Testis (tissue), 3 donors: ENCODE measurements around the gene KAT6B. TPM values are rescaled to one million over a fixed set of nuclear protein-coding genes. Genes with fewer than 3 reads are reported as not detected.

Experiments
- DNase-seq: peaks from one replicate; pipeline ENCODE4 v3.0.0-alpha.2; 2019
- H3K27ac ChIP-seq, 2 donors: fragments of 200-600 bp; sonication (generic); one replicate each; pipeline ENCODE4 v1.5.1; 2019
- H3K27me3 ChIP-seq: fragments of 200-600 bp; sonication (generic); one replicate; pipeline ENCODE4 v1.5.1; 2019
- H3K36me3 ChIP-seq: fragments of 200-600 bp; sonication (generic); one replicate; pipeline ENCODE4 v1.5.1; 2017; ENCODE audit warnings: low read depth; ENCODE audit errors: missing control alignments
- H3K4me1 ChIP-seq: fragments of 200-600 bp; sonication (generic); one replicate; pipeline ENCODE4 v1.5.1; 2019
- H3K4me3 ChIP-seq, 2 donors: fragments of 200-600 bp; sonication (generic); one replicate each; pipeline ENCODE4 v1.5.1; 2017 to 2019
- H3K9me3 ChIP-seq: fragments of 200-600 bp; sonication (generic); one replicate; pipeline ENCODE4 v1.5.1; 2017
- POLR2A ChIP-seq: fragments of 450-650 bp; IDR thresholded peaks from one replicate; pipeline ENCODE4 v1.6.1; 2017; ENCODE audit warnings: antibody characterized with exemption, mild to moderate bottlenecking, moderate library complexity
- WGBS, 2 donors: methylation state at CpG; one replicate each; pipeline ENCODE4 v1.1.5; 2018; 5-methylcytosine and 5-hydroxymethylcytosine counted together
- intact Hi-C: fragments of 100-400 bp; cut with DNase I; formaldehyde crosslinking; loops from one replicate; pipeline ENCODE4 v1.15.1; 2023; ENCODE audit warnings: low total_unique reads
- polyA plus RNA-seq: library from polyadenylated mRNA; stranded (reverse); fragments of 350-450 nt; fragmentation: Illumina TruSeq; extraction: RNeasy Lipid Tissue Mini Kit (QIAGEN cat#74804); gene quantifications from one replicate; pipeline ENCODE4 v1.2.3, GENCODE V29; 2014; ENCODE audit warnings: low read depth, low replicate concordance; ENCODE audit not compliant: insufficient read depth
- total RNA-seq, 2 donors: library from RNA; depleted of rRNA; stranded (reverse); fragments of >200 nt; gene quantifications; one replicate each; pipeline ENCODE4 v1.2.3, GENCODE V29; 2016
- TF ChIP-seq, protein P1 (sequence below), 3 experiments: fragments of 450-650 bp in 2 of 3; fragments of 200-600 bp in 1 of 3; sonication (generic) in 1 of 3; IDR thresholded peaks; one replicate each; pipeline ENCODE4 v1.5.1; 2016 to 2019; ENCODE audit warnings: antibody characterized with exemption in 3 of 3, mild to moderate bottlenecking in 2 of 3, moderate library complexity in 1 of 3

The KAT6B gene
- total and polyA plus RNA-seq, 3 donors from 2014 or later = 23.9 to 109 (median 106) TPM

DNA sequence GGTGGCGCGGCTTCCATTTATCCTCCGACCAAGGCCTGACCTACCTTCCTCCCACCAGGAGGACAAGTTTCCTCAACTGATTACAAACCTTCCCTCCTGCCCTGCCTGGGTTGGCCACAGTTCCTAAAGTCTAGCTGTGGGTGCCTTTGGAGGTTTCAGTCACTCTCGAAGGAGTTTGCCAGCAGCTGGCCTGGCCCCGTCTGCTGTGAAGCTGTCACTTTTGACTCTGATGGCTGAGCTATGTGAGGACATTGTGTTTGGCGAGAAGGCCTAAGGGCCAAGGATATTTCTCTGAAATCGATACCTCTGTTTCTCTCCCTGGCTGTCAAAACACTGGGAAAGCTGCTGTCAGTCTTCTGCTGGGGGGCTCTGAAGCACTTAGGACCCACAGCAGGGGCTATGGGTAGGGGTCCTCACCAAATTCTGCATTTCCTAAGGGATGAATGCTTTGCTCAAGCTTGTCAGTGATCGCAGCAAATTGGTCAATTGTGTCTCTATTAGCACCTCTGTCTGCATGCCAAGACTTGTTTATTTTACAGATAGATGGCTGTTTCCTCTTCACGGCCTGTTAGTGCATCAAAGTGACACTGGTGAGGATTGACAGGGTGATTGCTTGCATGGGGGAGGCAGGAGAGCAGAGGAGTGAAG, 253.2 kb downstream of the KAT6B start:
- Histone ChIP-seq H3K27me3 (no peaks in the 10 kb centered on the region), H3K9me3 (no peaks in the 10 kb centered on the region), H3K4me3 (no peak overlapping the region), H3K4me1 (no peaks in the 10 kb centered on the region), H3K27ac (no peak overlapping the region), H3K36me3 (no peaks in the 10 kb centered on the region)
- intact Hi-C loops = no loop called here
- DNase-seq = no peak
- 87 to 88% methylated on average over 8 to 9 of the region's 9 CpGs for WGBS, 2 donors
- TF ChIP-seq, protein P1, sequence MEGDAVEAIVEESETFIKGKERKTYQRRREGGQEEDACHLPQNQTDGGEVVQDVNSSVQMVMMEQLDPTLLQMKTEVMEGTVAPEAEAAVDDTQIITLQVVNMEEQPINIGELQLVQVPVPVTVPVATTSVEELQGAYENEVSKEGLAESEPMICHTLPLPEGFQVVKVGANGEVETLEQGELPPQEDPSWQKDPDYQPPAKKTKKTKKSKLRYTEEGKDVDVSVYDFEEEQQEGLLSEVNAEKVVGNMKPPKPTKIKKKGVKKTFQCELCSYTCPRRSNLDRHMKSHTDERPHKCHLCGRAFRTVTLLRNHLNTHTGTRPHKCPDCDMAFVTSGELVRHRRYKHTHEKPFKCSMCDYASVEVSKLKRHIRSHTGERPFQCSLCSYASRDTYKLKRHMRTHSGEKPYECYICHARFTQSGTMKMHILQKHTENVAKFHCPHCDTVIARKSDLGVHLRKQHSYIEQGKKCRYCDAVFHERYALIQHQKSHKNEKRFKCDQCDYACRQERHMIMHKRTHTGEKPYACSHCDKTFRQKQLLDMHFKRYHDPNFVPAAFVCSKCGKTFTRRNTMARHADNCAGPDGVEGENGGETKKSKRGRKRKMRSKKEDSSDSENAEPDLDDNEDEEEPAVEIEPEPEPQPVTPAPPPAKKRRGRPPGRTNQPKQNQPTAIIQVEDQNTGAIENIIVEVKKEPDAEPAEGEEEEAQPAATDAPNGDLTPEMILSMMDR (IDR thresholded peaks at IDR 0.05) = no peak
- TF ChIP-seq POLR2A = no peak

DNA sequence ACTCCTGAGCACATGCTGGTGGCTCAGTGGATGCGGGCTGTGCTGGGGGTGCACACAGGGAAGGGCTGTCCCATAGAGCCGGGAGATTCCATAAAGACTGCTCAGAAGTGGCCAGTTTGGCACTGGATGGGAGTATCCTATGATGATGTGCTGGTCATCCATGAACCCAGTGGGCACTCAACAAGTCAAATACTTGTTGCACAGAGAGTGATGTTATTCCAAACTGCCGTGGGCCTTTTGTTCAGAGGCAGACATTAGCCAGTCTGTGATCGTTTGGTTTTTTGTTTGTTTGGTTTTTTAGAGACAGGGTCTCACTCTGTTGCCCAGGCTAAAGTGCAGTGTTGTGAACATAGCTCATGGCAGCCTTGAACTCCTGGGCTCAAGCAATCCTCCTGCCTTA, 254.2 kb downstream of the KAT6B start:
- no peak overlapping the region for H3K4me3 ChIP-seq
- no peaks in the 10 kb centered on the region for H3K27me3 ChIP-seq
- H3K36me3 ChIP-seq = no peaks in the 10 kb centered on the region
- H3K27ac ChIP-seq = no peak overlapping the region
- no peak for TF ChIP-seq POLR2A
- TF ChIP-seq, protein P1 (IDR thresholded peaks at IDR 0.05) = no peak
- intact Hi-C loops = no loop called here
- WGBS, 2 donors = 89 to 94% methylated on average over 4 of the region's 4 CpGs
- no peaks in the 10 kb centered on the region for H3K4me1 ChIP-seq
- no peaks in the 10 kb centered on the region for H3K9me3 ChIP-seq
- DNase-seq = no peak

DNA sequence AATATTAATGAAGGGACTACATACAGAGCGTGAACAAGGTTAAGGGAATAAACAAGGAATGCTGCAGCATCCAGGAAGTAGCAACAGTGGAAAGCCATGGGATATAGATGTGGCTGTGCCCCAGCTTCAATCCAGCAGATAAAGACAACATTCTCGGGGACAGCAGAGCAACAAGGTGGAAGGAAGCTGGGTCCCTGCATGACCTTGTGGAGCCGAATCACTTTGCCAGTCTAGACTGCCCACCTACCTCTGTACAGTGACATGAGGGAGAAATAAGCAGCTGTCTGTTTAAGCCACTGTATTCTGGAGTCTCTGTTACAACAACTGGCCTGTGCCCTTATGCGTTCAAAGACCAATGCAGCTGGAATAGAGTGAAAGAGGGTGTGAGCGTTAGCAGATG, 255.0 kb downstream of the KAT6B start:
- Histone ChIP-seq H3K27ac (no peak overlapping the region), H3K4me3 (no peak overlapping the region), H3K27me3 (no peaks in the 10 kb centered on the region), H3K36me3 (no peaks in the 10 kb centered on the region), H3K4me1 (no peaks in the 10 kb centered on the region), H3K9me3 (no peaks in the 10 kb centered on the region)
- TF ChIP-seq POLR2A = no peak
- TF ChIP-seq, protein P1 (IDR thresholded peaks at IDR 0.05) = no peak
- 95 to 98% methylated on average over 5 of the region's 5 CpGs for WGBS, 2 donors
- intact Hi-C loops = no loop called here
- DNase-seq = no peak
